Astrocyte (in vitro differentiated cells and primary cell): ENCODE measurements around the gene MMP24OS. TPM values are rescaled to one million over a fixed set of nuclear protein-coding genes. Genes with fewer than 3 reads are reported as not detected.
"Not testable (repeated sequence)": the region's sequence is repeated elsewhere in the genome, so short reads cannot be mapped to it uniquely, and the experiment has no call there.

ENCODE experiments used
- DNase-seq: peaks from one replicate; pipeline ENCODE4 v3.0.0-alpha.2; 2010; ENCODE audit warnings: low read depth
- FAIRE-seq: peaks from 2 replicates; lab custom pipeline; 2011; peaks lifted over from hg19 to GRCh38; lab: Jason Lieb, UNC
- H2AFZ ChIP-seq: 2 replicates; pipeline ENCODE4 v1.6.0; 2012; ENCODE audit warnings: low read depth, low read length, inconsistent platforms
- H3K27ac ChIP-seq: 2 replicates; pipeline ENCODE4 v1.5.1; 2011; ENCODE audit warnings: low read depth, low read length, inconsistent platforms
- H3K27me3 ChIP-seq: 2 replicates; pipeline ENCODE4 v1.6.0; 2011; ENCODE audit warnings: low read length, inconsistent platforms; ENCODE audit not compliant: insufficient read depth
- H3K36me3 ChIP-seq: 2 replicates; pipeline ENCODE4 v1.5.1; 2011; ENCODE audit warnings: low read length, inconsistent platforms; ENCODE audit not compliant: insufficient read depth
- H3K4me1 ChIP-seq: 2 replicates; pipeline ENCODE4 v1.5.1; 2011; ENCODE audit warnings: low read length, inconsistent platforms; ENCODE audit not compliant: insufficient read depth
- H3K4me2 ChIP-seq: 2 replicates; pipeline ENCODE4 v1.6.0; 2012; ENCODE audit warnings: low read length, inconsistent platforms
- H3K4me3 ChIP-seq: 2 replicates; pipeline ENCODE4 v1.5.1; 2011; ENCODE audit warnings: low read depth, mild to moderate bottlenecking, low read length, inconsistent platforms; ENCODE audit not compliant: insufficient read depth
- H3K79me2 ChIP-seq: 2 replicates; pipeline ENCODE4 v1.6.0; 2012; ENCODE audit warnings: mild to moderate bottlenecking, low read length, inconsistent platforms; ENCODE audit not compliant: insufficient read depth
- H3K9ac ChIP-seq: 2 replicates; pipeline ENCODE4 v1.6.0; 2012; ENCODE audit warnings: mild to moderate bottlenecking, low read length, inconsistent platforms
- H3K9me3 ChIP-seq: 2 replicates; pipeline ENCODE4 v1.5.1; 2012; ENCODE audit warnings: low read depth, mild to moderate bottlenecking, low read length, inconsistent platforms; ENCODE audit not compliant: insufficient read depth
- H4K20me1 ChIP-seq: 2 replicates; pipeline ENCODE4 v1.6.0; 2012; ENCODE audit warnings: low read length, inconsistent platforms; ENCODE audit not compliant: insufficient read depth
- H3K27ac Mint-ChIP-seq: one replicate; pipeline ENCODE4 v1.8.0; 2021; ENCODE audit warnings: mild to moderate bottlenecking, mixed read lengths; ENCODE audit not compliant: unreplicated experiment
- H3K27me3 Mint-ChIP-seq: one replicate; pipeline ENCODE4 v1.8.0; 2021; ENCODE audit warnings: low read depth, mixed read lengths; ENCODE audit not compliant: unreplicated experiment
- H3K36me3 Mint-ChIP-seq: one replicate; pipeline ENCODE4 v1.8.0; 2021; ENCODE audit warnings: low read depth, mixed read lengths; ENCODE audit not compliant: unreplicated experiment
- H3K4me1 Mint-ChIP-seq: one replicate; pipeline ENCODE4 v1.8.0; 2021; ENCODE audit warnings: low read depth, mixed read lengths; ENCODE audit not compliant: unreplicated experiment
- H3K4me3 Mint-ChIP-seq: one replicate; pipeline ENCODE4 v1.8.0; 2021; ENCODE audit warnings: mild to moderate bottlenecking, moderate library complexity, mixed read lengths; ENCODE audit not compliant: unreplicated experiment
- H3K9me3 Mint-ChIP-seq: one replicate; pipeline ENCODE4 v1.8.0; 2021; ENCODE audit warnings: mild to moderate bottlenecking, mixed read lengths; ENCODE audit not compliant: unreplicated experiment
- CTCF ChIP-seq: IDR thresholded peaks from 2 replicates; pipeline ENCODE4 v1.5.1; 2011; ENCODE audit warnings: low read depth, mild to moderate bottlenecking, inconsistent platforms, low read length, moderate library complexity; ENCODE audit not compliant: insufficient read depth
- EZH2 ChIP-seq: IDR thresholded peaks from 2 replicates; pipeline ENCODE4 v1.6.1; 2012; ENCODE audit warnings: mild to moderate bottlenecking, low read length, inconsistent platforms; ENCODE audit not compliant: insufficient read depth
- total RNA-seq: library from RNA; stranded (reverse); gene quantifications from 2 replicates; pipeline ENCODE4 v1.2.1, GENCODE V29; 2021

The MMP24OS gene
- total RNA-seq, 1 donor from 2014 or later: 86.5 TPM

GRCh38 chr20:35253010-35253409 lies 24.9 kb downstream of the MMP24OS start:
- H4K20me1 ChIP-seq: no peaks in the 10 kb centered on the region
- H3K4me2 ChIP-seq: no peak overlapping the region
- Mint-ChIP-seq H3K9me3 (no peaks in the 10 kb centered on the region), H3K4me3 (no peak overlapping the region), H3K27me3 (peaks cover 2% of the 10 kb centered on the region), H3K36me3 (peaks cover 9% of the 10 kb centered on the region), H3K27ac (no peak overlapping the region), H3K4me1 (peaks cover 4% of the 10 kb centered on the region)
- no peak overlapping the region for H2AFZ ChIP-seq
- no peak overlapping the region for H3K9ac ChIP-seq
- FAIRE-seq (no peak), DNase-seq (no peak)
- H3K4me1 ChIP-seq: peaks cover 12% of the 10 kb centered on the region
- no peaks in the 10 kb centered on the region for H3K9me3 ChIP-seq
- H3K79me2 ChIP-seq: no peaks in the 10 kb centered on the region
- H3K4me3 ChIP-seq: no peak overlapping the region
- H3K36me3 ChIP-seq: no peaks in the 10 kb centered on the region
- H3K27me3 ChIP-seq: no peaks in the 10 kb centered on the region
- TF ChIP-seq CTCF: no peak
- no peak for TF ChIP-seq EZH2
- no peak overlapping the region for H3K27ac ChIP-seq

GRCh38 chr20:35252598-35252997 lies 25.3 kb downstream of the MMP24OS start:
- H3K79me2 ChIP-seq, H3K4me3 Mint-ChIP-seq, H3K9me3 ChIP-seq, H3K36me3 ChIP-seq, H4K20me1 ChIP-seq, H3K27me3 ChIP-seq, H3K27ac ChIP-seq, H3K4me2 ChIP-seq, H3K27ac Mint-ChIP-seq, H3K36me3 Mint-ChIP-seq, H3K27me3 Mint-ChIP-seq, H3K9me3 Mint-ChIP-seq, FAIRE-seq, H3K4me1 ChIP-seq, H3K4me1 Mint-ChIP-seq, H2AFZ ChIP-seq, H3K9ac ChIP-seq, H3K4me3 ChIP-seq, DNase-seq: not testable (repeated sequence)

GRCh38 chr20:35252037-35252461 lies 25.9 kb downstream of the MMP24OS start:
- no peak for DNase-seq
- Histone ChIP-seq H3K36me3 (no peaks in the 10 kb centered on the region), H3K4me2 (no peak overlapping the region), H2AFZ (no peak overlapping the region), H3K27ac (no peak overlapping the region), H3K4me3 (no peak overlapping the region), H3K9me3 (no peaks in the 10 kb centered on the region), H4K20me1 (no peaks in the 10 kb centered on the region), H3K9ac (no peak overlapping the region), H3K27me3 (no peaks in the 10 kb centered on the region), H3K4me1 (peaks cover 3% of the 10 kb centered on the region), H3K79me2 (no peaks in the 10 kb centered on the region)
- H3K9me3 Mint-ChIP-seq: peaks cover 2% of the 10 kb centered on the region
- no peak for FAIRE-seq
- peaks cover 4% of the 10 kb centered on the region for H3K4me1 Mint-ChIP-seq
- no peak for TF ChIP-seq CTCF
- no peak for TF ChIP-seq EZH2
- H3K4me3 Mint-ChIP-seq: no peak overlapping the region
- H3K27ac Mint-ChIP-seq: no peak overlapping the region
- peaks cover 12% of the 10 kb centered on the region for H3K36me3 Mint-ChIP-seq
- peaks cover 2% of the 10 kb centered on the region for H3K27me3 Mint-ChIP-seq
